ENCODE data around the gene PDE4D. TPM values are rescaled to one million over a fixed set of nuclear protein-coding genes. Genes with fewer than 3 reads are reported as not detected.

PDE4D gene
- total and polyA plus RNA-seq, 12 donors, result 1.2 to 18.9 (median 2.1) TPM

DNA sequence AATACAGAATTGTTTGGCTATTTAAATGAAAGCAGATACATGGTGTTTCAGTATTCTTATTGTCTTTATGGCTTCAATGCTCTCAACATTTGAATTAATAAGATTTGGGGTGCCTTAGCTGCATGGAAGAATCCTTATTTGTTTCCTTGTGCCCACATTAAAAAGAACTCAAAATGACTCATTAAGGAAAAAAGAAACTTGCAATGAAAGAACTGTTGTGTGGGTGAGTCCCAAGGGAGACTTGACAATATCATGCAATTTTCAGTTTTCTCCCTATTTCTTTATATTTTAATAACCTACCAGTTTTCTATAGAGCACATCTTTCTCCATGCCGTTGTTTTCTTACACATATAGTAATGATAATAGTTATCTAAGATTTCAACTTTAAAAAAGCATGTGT lies 404.0 kb downstream of the PDE4D start:
- 71 to 77% (median 74%) methylated on average over 1 of the region's 1 CpG for WGBS, 4 donors
- DNase-seq, result no peak
- Histone ChIP-seq H3K27me3 (no peaks in the 10 kb centered on the region), H3K27ac (no peak overlapping the region), H3K36me3 (replicated peaks in 1 of 2) (no peaks in the 10 kb centered on the region), H3K4me1 (replicated peaks in 1 of 2) (no peaks in the 10 kb centered on the region), H3K4me3 (no peak overlapping the region), H3K9me3 (replicated peaks in 1 of 3) (no peaks in the 10 kb centered on the region)
- no peak for TF ChIP-seq POLR2A (IDR thresholded peaks at IDR 0.05)
- TF ChIP-seq, protein P1, sequence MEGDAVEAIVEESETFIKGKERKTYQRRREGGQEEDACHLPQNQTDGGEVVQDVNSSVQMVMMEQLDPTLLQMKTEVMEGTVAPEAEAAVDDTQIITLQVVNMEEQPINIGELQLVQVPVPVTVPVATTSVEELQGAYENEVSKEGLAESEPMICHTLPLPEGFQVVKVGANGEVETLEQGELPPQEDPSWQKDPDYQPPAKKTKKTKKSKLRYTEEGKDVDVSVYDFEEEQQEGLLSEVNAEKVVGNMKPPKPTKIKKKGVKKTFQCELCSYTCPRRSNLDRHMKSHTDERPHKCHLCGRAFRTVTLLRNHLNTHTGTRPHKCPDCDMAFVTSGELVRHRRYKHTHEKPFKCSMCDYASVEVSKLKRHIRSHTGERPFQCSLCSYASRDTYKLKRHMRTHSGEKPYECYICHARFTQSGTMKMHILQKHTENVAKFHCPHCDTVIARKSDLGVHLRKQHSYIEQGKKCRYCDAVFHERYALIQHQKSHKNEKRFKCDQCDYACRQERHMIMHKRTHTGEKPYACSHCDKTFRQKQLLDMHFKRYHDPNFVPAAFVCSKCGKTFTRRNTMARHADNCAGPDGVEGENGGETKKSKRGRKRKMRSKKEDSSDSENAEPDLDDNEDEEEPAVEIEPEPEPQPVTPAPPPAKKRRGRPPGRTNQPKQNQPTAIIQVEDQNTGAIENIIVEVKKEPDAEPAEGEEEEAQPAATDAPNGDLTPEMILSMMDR (IDR thresholded peaks at IDR 0.05), result no peak
- intact Hi-C loops (cut with DNase I), result no loop called here

DNA sequence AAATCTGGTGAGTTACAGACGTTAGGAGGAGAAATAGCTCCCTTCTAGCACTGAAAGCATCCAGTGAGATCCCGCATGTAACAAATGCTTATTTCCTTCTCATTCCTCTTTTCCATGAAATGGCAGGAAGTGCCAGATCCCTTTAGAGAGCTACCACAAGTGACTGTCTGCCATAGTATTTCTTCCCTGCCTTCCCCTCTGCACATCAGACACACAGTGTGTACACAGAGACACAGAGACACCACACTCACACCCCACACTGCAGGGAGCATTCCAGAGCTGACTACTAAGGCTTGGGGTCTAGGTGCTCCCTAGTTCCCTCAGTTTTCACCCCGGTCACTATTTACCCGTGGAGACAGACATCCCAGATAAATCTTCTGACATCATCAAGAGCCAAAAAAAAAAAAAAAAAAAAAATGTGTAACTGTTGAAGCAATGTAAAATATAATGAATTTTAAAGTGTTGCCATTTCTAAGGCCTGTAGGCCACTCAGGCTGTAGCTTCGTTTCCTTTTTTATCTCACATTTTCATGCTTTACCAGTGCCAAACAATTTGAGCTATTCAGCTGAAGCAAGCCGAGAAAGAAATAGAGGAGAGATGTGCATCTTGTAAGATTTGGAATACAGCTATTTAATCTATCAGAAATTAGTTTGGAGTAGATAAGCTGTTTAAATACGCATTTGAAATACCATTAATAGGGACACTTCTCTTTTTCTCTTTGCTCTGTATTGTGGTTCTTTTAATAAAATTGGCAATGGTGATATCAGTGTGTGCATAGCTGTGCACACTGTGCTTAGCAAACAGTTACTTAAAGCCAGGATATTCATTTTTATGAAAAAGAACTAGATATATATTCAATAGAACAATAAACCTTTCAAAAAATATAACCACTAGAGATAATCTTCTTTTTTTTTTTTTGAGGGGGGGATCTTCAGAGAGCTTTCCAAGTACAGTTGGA lies 405.5 kb downstream of the PDE4D start:
- H3K9me3 ChIP-seq (replicated peaks in 1 of 3), result no peaks in the 10 kb centered on the region
- TF ChIP-seq, protein P1 (IDR thresholded peaks at IDR 0.05), result no peak
- TF ChIP-seq POLR2A (IDR thresholded peaks at IDR 0.05), result no peak
- intact Hi-C loops (cut with DNase I), result no loop called here
- no peaks in the 10 kb centered on the region for H3K4me1 ChIP-seq (replicated peaks in 1 of 2)
- no peak overlapping the region for H3K27ac ChIP-seq
- WGBS, 4 donors, result 56 to 60% (median 58%) methylated on average over 7 of the region's 7 CpGs
- DNase-seq, result no peak
- H3K27me3 ChIP-seq, result no peaks in the 10 kb centered on the region
- no peak overlapping the region for H3K4me3 ChIP-seq
- no peaks in the 10 kb centered on the region for H3K36me3 ChIP-seq (replicated peaks in 1 of 2)

DNA sequence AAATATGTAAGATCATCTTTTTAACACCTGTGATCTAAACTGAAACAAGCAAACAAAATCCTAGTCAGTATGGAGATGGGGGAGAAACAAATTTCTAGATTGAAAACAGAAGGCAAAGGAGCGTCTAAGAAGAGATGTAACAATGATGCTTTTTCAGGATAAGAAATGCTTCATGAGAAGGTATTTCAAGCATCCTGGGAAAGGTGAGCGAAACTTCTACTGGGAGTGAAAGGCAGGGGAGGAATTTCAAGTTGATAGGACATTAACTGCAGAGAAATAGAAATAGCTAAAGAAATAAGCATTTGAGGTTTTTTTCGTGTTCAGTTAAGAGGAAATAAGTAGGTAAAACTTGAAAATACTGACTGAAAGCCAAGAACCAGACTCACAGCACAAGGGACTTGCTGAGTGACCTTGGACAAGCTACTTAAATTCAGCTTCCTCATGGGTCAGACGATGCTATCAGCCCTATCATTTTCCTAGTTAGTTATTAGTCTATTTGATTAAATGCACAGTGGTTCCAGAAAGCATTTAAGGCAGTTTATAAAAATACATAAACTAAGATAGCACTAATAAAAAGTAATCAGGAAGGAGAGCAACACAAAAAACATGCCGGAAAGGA lies 406.3 kb downstream of the PDE4D start:
- no peaks in the 10 kb centered on the region for H3K4me1 ChIP-seq (replicated peaks in 1 of 2)
- 55 to 58% (median 56%) methylated on average over 5 of the region's 5 CpGs for WGBS, 4 donors

DNA sequence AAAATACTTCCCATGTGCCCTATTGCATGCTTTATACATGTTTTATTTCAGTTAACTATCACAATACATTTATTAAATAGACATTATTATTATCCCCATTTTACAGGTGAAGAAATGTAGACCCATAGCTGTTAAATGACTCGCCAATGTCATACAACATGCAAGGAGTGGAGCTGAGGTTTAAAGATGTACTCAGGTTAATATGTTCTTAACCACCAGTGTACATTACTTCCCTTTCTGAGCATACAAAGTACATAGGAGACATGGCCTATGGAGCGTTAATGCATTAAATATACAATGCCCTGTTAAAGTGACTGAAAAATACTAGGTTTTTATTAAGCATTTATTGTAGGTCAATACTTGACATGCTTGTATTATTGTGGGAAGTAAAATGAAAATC lies 407.0 kb downstream of the PDE4D start:
- H3K27me3 ChIP-seq, result no peaks in the 10 kb centered on the region
- H3K36me3 ChIP-seq (replicated peaks in 1 of 2), result no peaks in the 10 kb centered on the region
- DNase-seq, result no peak
- 58 to 86% (median 82%) methylated on average over 2 of the region's 2 CpGs for WGBS, 4 donors
- H3K4me1 ChIP-seq (replicated peaks in 1 of 2), result no peaks in the 10 kb centered on the region
- no peak overlapping the region for H3K27ac ChIP-seq
- intact Hi-C loops (cut with DNase I), result no loop called here
- TF ChIP-seq POLR2A (IDR thresholded peaks at IDR 0.05), result no peak
- TF ChIP-seq, protein P1 (IDR thresholded peaks at IDR 0.05), result no peak
- no peak overlapping the region for H3K4me3 ChIP-seq
- H3K9me3 ChIP-seq (replicated peaks in 1 of 3), result no peaks in the 10 kb centered on the region

More for the DNA sequence above, 406.3 kb downstream of the PDE4D start:
- H3K27me3 ChIP-seq, result no peaks in the 10 kb centered on the region
- H3K9me3 ChIP-seq (replicated peaks in 1 of 3), result no peaks in the 10 kb centered on the region
- no peak overlapping the region for H3K4me3 ChIP-seq
- TF ChIP-seq, protein P1 (IDR thresholded peaks at IDR 0.05), result no peak
- TF ChIP-seq POLR2A (IDR thresholded peaks at IDR 0.05), result no peak
- no peak overlapping the region for H3K27ac ChIP-seq
- no peak for DNase-seq
- no peaks in the 10 kb centered on the region for H3K36me3 ChIP-seq (replicated peaks in 1 of 2)
- intact Hi-C loops (cut with DNase I), result no loop called here
